Activated CD4-positive, CD25-positive, alpha-beta regulatory T cell treated with anti-CD3 and anti-CD28 coated beads, Interleukin-2, amount 50 U/mL, for 24 hours (primary cell): ENCODE results near the gene IL23R.

Source experiments
- ATAC-seq, 2 donors: fragments of 150-1000 bp; cut with Tn5 transposase; one replicate each; pipeline ENCODE4 v1.10.0; 2021; ENCODE audit warnings: mild to moderate bottlenecking in 1 of 2, moderate library complexity in 1 of 2

IL23R gene

DNA sequence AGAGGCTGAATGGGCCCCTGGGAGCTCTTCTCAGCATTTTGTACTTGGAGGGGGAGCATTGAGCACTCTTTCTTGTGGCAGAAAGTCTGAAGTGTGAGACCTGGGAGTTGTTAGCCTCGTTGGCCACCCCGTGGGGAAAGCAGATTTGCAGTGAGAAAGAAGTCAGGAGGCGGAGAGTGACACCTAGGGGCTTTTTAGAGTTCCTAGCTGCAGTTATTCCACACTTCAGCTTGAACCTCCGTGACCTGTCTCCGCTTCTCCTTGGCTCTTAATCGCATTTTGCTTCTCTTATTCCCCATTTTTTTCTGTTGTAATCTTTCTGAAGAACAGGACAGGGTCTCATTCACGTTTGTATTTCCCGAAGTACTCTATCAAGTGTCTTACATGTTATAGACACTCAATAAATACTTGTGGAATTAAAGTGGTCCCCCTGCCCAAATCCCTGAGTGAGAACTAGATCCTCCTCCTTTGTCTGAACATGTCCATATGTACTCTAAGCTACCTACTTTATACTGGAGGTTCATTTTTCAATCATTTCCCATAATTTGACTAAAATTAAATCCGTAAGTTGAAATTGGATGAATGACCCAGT lies 17.0 kb upstream of the IL23R start:
- peak; percentile 75 to 78 for ATAC-seq

- ATAC-seq = no peak
Observed at GRCh38 chr1:67150931-67151330, 15.3 kb upstream of the IL23R start.

GRCh38 chr1:67158401-67158800 lies 7.9 kb upstream of the IL23R start:
- no peak for ATAC-seq

DNA sequence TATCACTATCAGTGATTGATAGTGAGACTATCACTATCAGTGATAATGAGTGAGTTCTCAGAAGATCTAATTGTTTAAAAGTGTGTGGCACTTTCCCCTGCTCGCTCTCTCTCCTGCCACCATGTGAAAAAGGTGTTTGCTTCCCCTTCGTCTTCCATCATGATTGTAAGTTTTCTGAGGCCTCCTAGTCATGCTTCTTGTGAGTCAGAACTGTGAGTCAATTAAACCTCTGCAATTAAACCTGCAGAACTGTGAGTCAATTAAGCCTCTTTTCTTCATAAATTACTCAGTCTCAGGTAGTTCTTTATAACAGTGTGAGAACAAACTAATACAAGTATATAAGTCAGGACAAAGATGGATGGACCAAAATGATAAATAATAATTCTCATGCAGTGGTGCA lies 7.0 kb upstream of the IL23R start:
- ATAC-seq = peak; percentile 82 to 85

DNA sequence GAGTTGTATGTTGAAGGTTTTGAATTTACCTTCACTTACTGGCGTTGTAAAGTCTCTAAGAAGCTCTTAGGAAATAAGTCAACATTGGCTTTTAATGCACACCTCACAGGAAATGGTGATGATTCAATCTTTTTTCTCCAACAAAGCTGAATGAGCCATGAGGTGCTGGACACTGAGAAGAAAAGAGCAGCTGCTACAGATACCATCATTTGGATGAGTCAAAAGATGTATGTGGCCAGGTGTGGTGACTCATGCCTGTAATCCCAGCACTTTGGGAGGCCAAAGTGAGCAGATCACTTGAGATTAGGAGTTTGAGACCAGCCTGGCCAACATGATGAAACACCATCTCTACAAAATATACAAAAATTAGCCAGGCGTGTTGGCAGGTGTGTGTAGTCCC lies 3.3 kb upstream of the IL23R start:
- ATAC-seq = peak; percentile 59 to 64

GRCh38 chr1:67165468-67166041 lies 699 bp upstream of the IL23R start:
- ATAC-seq = no peak

- ATAC-seq = no peak
Observed at GRCh38 chr1:67169496-67169895, 3.2 kb downstream of the IL23R start.

GRCh38 chr1:67169932-67170331 lies 3.7 kb downstream of the IL23R start:
- no peak for ATAC-seq

GRCh38 chr1:67170751-67171573 lies 4.7 kb downstream of the IL23R start:
- peak; percentile 11 to 13 for ATAC-seq

- ATAC-seq = peak; percentile 4
Observed at GRCh38 chr1:67171574-67171955, 5.3 kb downstream of the IL23R start.

- ATAC-seq = peak; percentile 54 to 59
Observed at GRCh38 chr1:67171978-67172377, 5.7 kb downstream of the IL23R start.

DNA sequence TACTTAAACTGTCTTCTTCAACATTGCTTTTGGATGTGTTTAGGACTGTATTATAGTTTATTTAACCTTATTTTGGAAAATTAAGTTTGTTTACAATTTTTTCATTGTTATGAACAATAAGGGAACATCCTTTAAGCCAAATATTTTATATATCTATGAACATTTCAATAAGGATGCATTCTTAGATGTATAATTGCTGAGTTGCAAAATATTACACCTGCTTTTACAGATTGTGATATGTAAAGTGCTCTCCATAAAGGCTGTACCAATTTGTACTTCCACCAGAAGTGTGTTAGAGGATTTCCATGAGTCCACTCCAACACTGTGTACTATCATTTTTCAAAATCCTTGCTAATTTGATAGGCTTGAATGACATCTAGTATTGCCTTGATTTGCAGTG lies 7.7 kb downstream of the IL23R start:
- ATAC-seq = no peak

- peak; percentile 66 to 70 for ATAC-seq
Observed at GRCh38 chr1:67174716-67175284, 8.5 kb downstream of the IL23R start.

DNA sequence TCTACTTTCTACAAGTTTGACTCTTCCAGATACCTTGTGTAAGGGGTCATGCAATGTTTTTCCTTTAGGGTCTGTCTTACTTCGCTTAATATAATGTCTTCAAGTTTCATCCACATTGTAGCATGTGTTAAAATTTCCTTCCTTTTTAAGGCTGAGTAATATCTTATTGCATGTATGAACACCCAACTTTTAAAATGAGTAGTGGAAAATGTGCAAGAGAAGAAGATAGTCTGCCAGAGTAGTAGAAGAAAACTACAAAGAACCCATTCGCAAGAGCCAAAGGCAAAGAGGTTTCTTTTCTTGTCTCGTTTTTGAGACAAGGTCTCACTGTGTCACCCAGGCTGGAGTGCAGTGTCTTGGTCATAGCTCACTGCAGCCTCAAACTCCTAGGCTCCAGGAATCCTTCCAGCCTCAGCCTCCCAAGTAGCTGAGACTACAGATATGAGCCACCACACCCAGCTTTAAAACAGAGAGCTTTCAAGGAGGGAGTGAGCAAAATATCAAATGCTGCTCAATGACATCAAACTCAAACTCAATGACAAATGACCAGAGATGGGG lies 9.4 kb downstream of the IL23R start:
- peak; percentile 9 to 11 for ATAC-seq

GRCh38 chr1:67184838-67185421 lies 18.7 kb downstream of the IL23R start:
- no peak for ATAC-seq

DNA sequence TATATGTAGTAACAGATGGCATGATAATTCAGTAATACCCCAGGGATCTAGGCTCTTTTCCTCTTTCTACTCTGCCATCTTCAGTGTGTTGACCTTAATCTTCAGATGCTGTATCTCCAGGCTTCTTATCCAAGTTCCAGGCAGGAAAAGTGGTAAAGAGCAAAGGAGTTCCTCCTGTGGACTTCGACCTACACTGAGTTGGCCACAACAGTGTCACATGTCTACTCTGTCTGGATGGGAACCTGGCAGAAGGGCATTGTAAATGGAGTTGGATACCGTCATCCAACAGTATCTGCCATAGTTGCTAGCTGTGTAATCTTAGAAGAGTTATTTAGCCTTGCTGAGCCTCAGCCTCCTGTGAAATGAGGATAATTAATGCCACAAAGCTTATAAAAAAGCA lies 21.9 kb downstream of the IL23R start:
- no peak for ATAC-seq

DNA sequence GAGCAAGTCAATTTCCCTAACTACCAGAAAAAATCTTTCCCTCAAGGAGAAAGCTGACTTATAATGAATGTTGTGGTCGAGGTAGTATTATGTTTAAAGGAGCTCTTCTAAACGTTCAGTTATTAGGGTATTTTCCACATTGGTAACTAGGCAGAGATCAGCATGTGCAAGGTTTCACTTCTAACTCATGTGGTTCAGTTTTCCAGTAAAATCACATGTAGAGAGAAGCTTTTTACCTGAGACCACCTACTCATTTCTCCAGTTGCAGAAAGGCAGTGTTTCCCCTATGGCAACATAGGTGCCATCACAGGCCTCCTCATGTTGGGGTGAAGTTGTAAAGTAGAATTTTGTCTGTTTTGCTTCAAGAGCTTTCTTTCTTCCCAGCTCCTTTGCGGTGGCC lies 23.7 kb downstream of the IL23R start:
- ATAC-seq = no peak

- ATAC-seq = no peak
Observed at GRCh38 chr1:67190410-67190809, 24.2 kb downstream of the IL23R start.

DNA sequence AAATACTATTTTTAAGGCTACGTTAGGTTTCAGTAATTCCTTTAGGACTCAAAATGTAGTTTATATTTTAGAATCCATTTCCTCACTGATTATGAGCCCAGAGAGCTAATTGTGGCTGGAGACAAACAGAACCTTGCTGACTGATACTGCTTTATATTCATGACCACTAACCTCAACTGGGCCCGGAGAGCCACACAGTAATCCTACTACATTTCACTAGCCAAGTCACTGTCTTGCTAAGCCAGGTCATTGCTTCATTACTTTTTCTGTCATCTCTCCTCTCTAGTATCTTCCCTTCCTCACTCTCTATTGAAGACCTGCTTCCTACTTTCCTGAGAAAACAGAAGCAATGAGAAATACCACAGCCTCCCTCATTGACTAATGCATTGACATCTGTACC lies 24.7 kb downstream of the IL23R start:
- peak in 1 of 2 donors; percentile 25 for ATAC-seq

DNA sequence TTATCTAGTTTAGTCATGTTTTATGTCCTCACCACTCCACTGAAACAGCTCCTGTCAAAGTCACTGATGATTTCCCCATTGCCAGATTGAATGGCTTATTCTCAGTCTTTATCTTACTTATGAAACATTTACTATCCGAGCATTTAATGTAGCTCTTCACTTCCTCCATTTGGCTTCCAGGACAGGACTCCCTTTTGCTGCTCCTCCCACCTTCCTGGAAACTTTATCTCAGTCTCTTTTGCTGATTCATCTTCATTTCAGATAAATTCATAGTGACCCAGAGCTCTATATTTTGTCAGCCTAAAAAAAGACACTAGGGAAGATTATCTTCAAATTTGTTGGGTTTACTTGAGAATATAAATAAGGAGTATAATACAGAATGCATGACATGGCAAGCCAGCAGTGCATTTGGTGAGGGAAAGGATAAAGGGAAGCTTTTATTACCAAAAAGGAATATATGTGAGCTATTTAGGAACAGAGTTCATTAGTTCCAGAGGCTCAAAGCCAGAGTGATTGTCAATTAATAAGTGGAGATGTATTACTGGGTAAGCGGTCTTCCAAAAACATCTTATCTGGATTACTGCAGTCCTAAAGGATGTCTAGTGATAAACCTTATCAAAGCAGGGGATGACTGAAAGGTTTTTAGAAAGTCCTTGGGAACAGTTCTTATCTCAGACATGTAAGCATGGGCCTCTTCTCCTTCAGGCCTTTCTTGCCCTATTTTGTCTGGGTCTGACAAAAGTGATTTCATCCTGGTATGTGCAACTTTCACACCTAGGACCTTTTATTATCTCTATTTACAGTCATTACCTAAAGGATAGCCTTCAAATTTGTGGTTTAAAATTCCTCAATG lies 25.6 kb downstream of the IL23R start:
- no peak for ATAC-seq

- ATAC-seq = no peak
Observed at GRCh38 chr1:67192902-67193301, 26.6 kb downstream of the IL23R start.

DNA sequence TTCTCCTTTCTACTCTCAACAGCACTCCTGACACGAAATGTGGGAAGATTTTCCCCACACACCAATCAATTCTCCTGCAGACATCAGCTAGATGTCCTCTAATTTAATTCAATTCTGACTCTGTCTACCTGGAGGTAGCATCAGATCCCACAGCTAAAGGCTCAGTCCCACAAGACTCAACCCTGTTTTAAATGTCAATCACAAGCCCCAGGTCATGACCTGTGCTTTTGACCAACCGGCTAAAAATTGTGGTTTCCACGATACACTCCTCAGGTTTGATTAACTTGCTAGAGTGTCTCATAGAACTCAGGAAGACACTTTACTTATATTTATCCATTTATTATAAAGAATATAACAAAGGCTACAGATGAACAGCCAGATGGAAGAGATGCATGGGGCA lies 27.4 kb downstream of the IL23R start:
- ATAC-seq = no peak
